Ovary (tissue), 3 donors: ENCODE measurements around the gene MAP3K19.

Source experiments
- CTCF ChIP-seq, 3 donors: fragments of 450-650 bp in 2 of 3; fragments of 200-600 bp in 1 of 3; IDR thresholded peaks; one replicate each; pipeline versions ENCODE4 v1.5.1 to v1.8.0; 2016 to 2022; ENCODE audit warnings: antibody characterized with exemption in 3 of 3, mild to moderate bottlenecking in 1 of 3
- EP300 ChIP-seq: sonication (generic); formaldehyde crosslinking; IDR thresholded peaks from one replicate; pipeline ENCODE4 v1.6.1; 2017; ENCODE audit warnings: antibody characterized with exemption
- POLR2A ChIP-seq: fragments of 450-650 bp; IDR thresholded peaks from one replicate; pipeline ENCODE4 v1.6.1; 2017; ENCODE audit warnings: antibody characterized with exemption, mild to moderate bottlenecking, moderate library complexity
- donor health status: DM: no; HTN: no; CAD: no.

GRCh38 chr2:135010200-135010942 is 36.9 kb downstream of the MAP3K19 start:
- TF ChIP-seq CTCF (IDR thresholded peaks at IDR 0.05) (no peak), POLR2A (no peak), EP300 (no peak)
